HFFc6 (cell line): Measurements from ENCODE around the gene DPT. TPM values are rescaled to one million over a fixed set of nuclear protein-coding genes. Genes with fewer than 3 reads are reported as not detected.
A peak's percentile ranks its signal among the peaks of the same experiment; 100 is the strongest.
"Not testable (repeated sequence)": the region's sequence is repeated elsewhere in the genome, so short reads cannot be mapped to it uniquely, and the experiment has no call there.

Source experiments
- DNase-seq: peaks from one replicate; pipeline ENCODE4 v3.0.0-alpha.2; 2018
- H3K27ac Mint-ChIP-seq: 2 replicates; pipeline ENCODE4 v1.8.0; 2020; ENCODE audit warnings: mild to moderate bottlenecking, mixed read lengths
- H3K27me3 Mint-ChIP-seq: 2 replicates; pipeline ENCODE4 v1.8.0; 2021; ENCODE audit warnings: mild to moderate bottlenecking, moderate library complexity, mixed read lengths; ENCODE audit not compliant: insufficient read depth
- H3K36me3 Mint-ChIP-seq: 2 replicates; pipeline ENCODE4 v1.8.0; 2021; ENCODE audit warnings: low read depth, mixed read lengths
- H3K4me1 Mint-ChIP-seq: 2 replicates; pipeline ENCODE4 v1.8.0; 2020; ENCODE audit warnings: low read depth, mixed read lengths
- H3K4me3 Mint-ChIP-seq: 2 replicates; pipeline ENCODE4 v1.8.0; 2020; ENCODE audit warnings: mild to moderate bottlenecking, moderate library complexity, mixed read lengths
- H3K9me3 Mint-ChIP-seq: 2 replicates; pipeline ENCODE4 v1.8.0; 2020; ENCODE audit warnings: mild to moderate bottlenecking, mixed read lengths
- CTCF ChIP-seq: fragments of 200-600 bp; sonication (generic); IDR thresholded peaks from 2 replicates; pipeline ENCODE4 v1.5.0; 2021; ENCODE audit warnings: antibody characterized with exemption, mild to moderate bottlenecking
- long read RNA-seq: library from polyadenylated mRNA; unstranded; transcript quantifications from one replicate; pipeline ENCODE4 v2.0.0, GENCODE V29; 2019
- total RNA-seq, 6 experiments: library from RNA; stranded (reverse); fragmentation: NEBNext Ultra II Directional; extraction: Animal tissue kit (Norgen Biotek cat#: 25700); gene quantifications; 2 replicates in 1 of 6; 3 replicates in 5 of 6; pipeline ENCODE4 v1.2.3, GENCODE V29; 2021

Gene DPT
- not detected for total RNA-seq
- long read RNA-seq = 0 reads

GRCh38 chr1:168728473-168729404, at the start of gene DPT:
DPT (minus strand) TSS chr1:168729206; CDS start chr1:168729174, 32 bp downstream.
- no peaks in the 10 kb centered on the region; the same call in 1 of the 2 replicates for H3K4me1 Mint-ChIP-seq
- TF ChIP-seq CTCF = no peak
- no peak for DNase-seq
- H3K4me3 Mint-ChIP-seq = peak within 1 kb of the TSS; percentile 40; the same call in 1 of the 2 replicates
- no peak within 1 kb of the TSS for H3K27ac Mint-ChIP-seq
- no peaks in the 10 kb centered on the region for H3K9me3 Mint-ChIP-seq
- no peaks in the 10 kb centered on the region for H3K36me3 Mint-ChIP-seq
- H3K27me3 Mint-ChIP-seq = peaks cover 14% of the 10 kb centered on the region

GRCh38 chr1:168775366-168775765, 46.4 kb upstream of the DPT start:
- DNase-seq = no peak
- no peak overlapping the region for H3K27ac Mint-ChIP-seq
- no peaks in the 10 kb centered on the region for H3K4me1 Mint-ChIP-seq
- no peak overlapping the region for H3K4me3 Mint-ChIP-seq
- no peaks in the 10 kb centered on the region; the same call in 1 of the 2 replicates for H3K9me3 Mint-ChIP-seq
- H3K27me3 Mint-ChIP-seq = no peaks in the 10 kb centered on the region
- no peak for TF ChIP-seq CTCF
- H3K36me3 Mint-ChIP-seq = no peaks in the 10 kb centered on the region

GRCh38 chr1:168774241-168774640, 45.2 kb upstream of the DPT start:
- H3K4me1 Mint-ChIP-seq = no peaks in the 10 kb centered on the region
- no peak overlapping the region for H3K4me3 Mint-ChIP-seq
- H3K27ac Mint-ChIP-seq = no peak overlapping the region
- TF ChIP-seq CTCF = no peak
- no peaks in the 10 kb centered on the region for H3K27me3 Mint-ChIP-seq
- no peaks in the 10 kb centered on the region for H3K36me3 Mint-ChIP-seq
- H3K9me3 Mint-ChIP-seq = no peaks in the 10 kb centered on the region; the same call in 1 of the 2 replicates
- DNase-seq = no peak

- no peaks in the 10 kb centered on the region for H3K4me1 Mint-ChIP-seq
- H3K36me3 Mint-ChIP-seq = no peaks in the 10 kb centered on the region
- no peak for TF ChIP-seq CTCF
- H3K27me3 Mint-ChIP-seq = no peaks in the 10 kb centered on the region
- no peaks in the 10 kb centered on the region for H3K9me3 Mint-ChIP-seq
- H3K27ac Mint-ChIP-seq = no peak overlapping the region
- no peak overlapping the region for H3K4me3 Mint-ChIP-seq
- no peak for DNase-seq
These were observed 43.5 kb upstream of the DPT start for GRCh38 chr1:168772428-168773060.

GRCh38 chr1:168771104-168771630, 42.2 kb upstream of the DPT start:
- no peak for DNase-seq
- Mint-ChIP-seq H3K9me3 (no peaks in the 10 kb centered on the region), H3K4me1 (no peaks in the 10 kb centered on the region), H3K27me3 (no peaks in the 10 kb centered on the region), H3K36me3 (no peaks in the 10 kb centered on the region), H3K27ac (no peak overlapping the region), H3K4me3 (no peak overlapping the region)
- no peak for TF ChIP-seq CTCF

- H3K9me3 Mint-ChIP-seq, H3K36me3 Mint-ChIP-seq, H3K27ac Mint-ChIP-seq, H3K27me3 Mint-ChIP-seq, DNase-seq, H3K4me1 Mint-ChIP-seq, H3K4me3 Mint-ChIP-seq: not testable (repeated sequence)
These were observed 40.9 kb upstream of the DPT start for GRCh38 chr1:168769893-168770292.
